MCF 10A (cell line): ENCODE results near the gene TAF1D. TPM values are rescaled to one million over a fixed set of nuclear protein-coding genes. Genes with fewer than 3 reads are reported as not detected.

Experiments used
- BruUV-seq: library from RNA; stranded (reverse); fragments of 400-500 nt; replicated peaks from 2 replicates; lab custom pipeline; 2021; lab: Mats Ljungman, UMichigan
- CTCF ChIA-PET: fragments of 300-600 bp; sonication (Branson Sonifier 250); formaldehyde crosslinking; extraction: SDS; loops from one replicate; lab custom pipeline; 2021; ENCODE audit warnings: antibody characterized with exemption, inconsistent platforms; lab: Yijun Ruan, JAX
- POLR2A ChIA-PET: fragments of 300-600, 350-650 bp; sonication (Branson Sonifier 250); formaldehyde crosslinking; extraction: SDS; loops from one replicate; lab custom pipeline; 2020; ENCODE audit warnings: antibody characterized with exemption, inconsistent platforms; lab: Yijun Ruan, JAX
- DNase-seq: peaks from one replicate; pipeline ENCODE4 v3.0.0-alpha.2; 2018; ENCODE audit not compliant: unreplicated experiment
- H3K27ac Mint-ChIP-seq: one replicate; pipeline ENCODE4 v1.8.0; 2022; ENCODE audit warnings: mild to moderate bottlenecking, low read depth, mixed read lengths; ENCODE audit not compliant: unreplicated experiment
- H3K27me3 Mint-ChIP-seq: one replicate; pipeline ENCODE4 v1.8.0; 2022; ENCODE audit warnings: mixed read lengths; ENCODE audit not compliant: insufficient read depth, unreplicated experiment
- H3K36me3 Mint-ChIP-seq: one replicate; pipeline ENCODE4 v1.8.0; 2022; ENCODE audit warnings: mild to moderate bottlenecking, moderate library complexity, mixed read lengths; ENCODE audit not compliant: insufficient read depth, unreplicated experiment
- H3K4me1 Mint-ChIP-seq: one replicate; pipeline ENCODE4 v1.8.0; 2022; ENCODE audit warnings: mixed read lengths; ENCODE audit not compliant: insufficient read depth, unreplicated experiment
- H3K4me3 Mint-ChIP-seq: one replicate; pipeline ENCODE4 v1.8.0; 2022; ENCODE audit warnings: mild to moderate bottlenecking, moderate library complexity, mixed read lengths; ENCODE audit not compliant: unreplicated experiment
- H3K9me3 Mint-ChIP-seq: one replicate; pipeline ENCODE4 v1.8.0; 2022; ENCODE audit warnings: mixed read lengths; ENCODE audit not compliant: unreplicated experiment
- CTCF ChIP-seq: fragments of 200-600 bp; IDR thresholded peaks from one replicate; pipeline ENCODE4 v1.8.0; 2022; ENCODE audit warnings: antibody characterized with exemption, mild to moderate bottlenecking; ENCODE audit not compliant: unreplicated experiment
- intact Hi-C: fragments of 100-400 bp; cut with micrococcal nuclease; formaldehyde crosslinking; loops from 2 replicates; pipeline ENCODE4 v1.14.1; 2022
- total RNA-seq: library from RNA; stranded (reverse); gene quantifications from 2 replicates; pipeline ENCODE4 v1.2.3, GENCODE V29; 2022

The TAF1D gene
- total RNA-seq, 1 experiment from 2014 or later, result 212 TPM

- no peaks in the 10 kb centered on the region for H3K4me1 Mint-ChIP-seq
- DNase-seq, result no peak
- H3K27me3 Mint-ChIP-seq, result no peaks in the 10 kb centered on the region
- CTCF ChIA-PET, result interaction anchor here (1.1 kb wide), 1 partner anchor 67 kb away, joined by 3 read pairs; no protein-coding TSS in a partner anchor
- no TSS peak for BruUV-seq
- no peak overlapping the region for H3K4me3 Mint-ChIP-seq
- no peak overlapping the region for H3K27ac Mint-ChIP-seq
- H3K36me3 Mint-ChIP-seq, result peaks cover 45% of the 10 kb centered on the region
- no peak for TF ChIP-seq CTCF
- intact Hi-C loops, result no loop called here
- POLR2A ChIA-PET, result interaction anchor here (0.6 to 2.0 kb wide), 6 partner anchors 8 to 760 kb away, joined by 3 to 6 read pairs (median 4); partner anchors contain the start of genes C11orf54 and TAF1D
- no peaks in the 10 kb centered on the region for H3K9me3 Mint-ChIP-seq
Observed at GRCh38 chr11:93719310-93719709, 22.0 kb downstream of the TAF1D start.

GRCh38 chr11:93718057-93718563 lies 23.2 kb downstream of the TAF1D start:
- H3K4me1 Mint-ChIP-seq, result no peaks in the 10 kb centered on the region
- no peak for TF ChIP-seq CTCF
- no peaks in the 10 kb centered on the region for H3K9me3 Mint-ChIP-seq
- H3K27me3 Mint-ChIP-seq, result no peaks in the 10 kb centered on the region
- no peak for DNase-seq
- BruUV-seq, result no TSS peak
- intact Hi-C loops, result no loop called here
- H3K27ac Mint-ChIP-seq, result no peak overlapping the region
- ChIA-PET POLR2A (interaction anchor here (1.0 to 1.4 kb wide), 2 partner anchors 9 to 11 kb away, joined by 4 read pairs; no protein-coding TSS in a partner anchor), CTCF (interaction anchor here (0.7 to 1.1 kb wide), 3 partner anchors 10 to 802 kb away, joined by 3 to 6 read pairs (median 3); no protein-coding TSS in a partner anchor)
- no peak overlapping the region for H3K4me3 Mint-ChIP-seq
- peaks cover 40% of the 10 kb centered on the region for H3K36me3 Mint-ChIP-seq

GRCh38 chr11:93717501-93717900 lies 23.8 kb downstream of the TAF1D start:
- H3K4me1 Mint-ChIP-seq, result no peaks in the 10 kb centered on the region
- no TSS peak for BruUV-seq
- H3K27me3 Mint-ChIP-seq, result no peaks in the 10 kb centered on the region
- POLR2A ChIA-PET, result interaction anchor here (0.6 to 1.8 kb wide), 4 partner anchors 9 to 483 kb away, joined by 3 to 5 read pairs (median 4); no protein-coding TSS in a partner anchor
- no peaks in the 10 kb centered on the region for H3K9me3 Mint-ChIP-seq
- DNase-seq, result no peak
- CTCF ChIA-PET, result interaction anchor here (0.7 to 1.1 kb wide), 4 partner anchors 10 to 1594 kb away, joined by 3 read pairs; no protein-coding TSS in a partner anchor
- H3K36me3 Mint-ChIP-seq, result peaks cover 43% of the 10 kb centered on the region
- no peak overlapping the region for H3K4me3 Mint-ChIP-seq
- no peak overlapping the region for H3K27ac Mint-ChIP-seq
- intact Hi-C loops, result no loop called here
- TF ChIP-seq CTCF, result no peak

- peaks cover 3% of the 10 kb centered on the region for H3K9me3 Mint-ChIP-seq
- no peak overlapping the region for H3K4me3 Mint-ChIP-seq
- no TSS peak for BruUV-seq
- H3K36me3 Mint-ChIP-seq, result peaks cover 37% of the 10 kb centered on the region
- peak overlapping the region; percentile 75 for H3K27ac Mint-ChIP-seq
- H3K4me1 Mint-ChIP-seq, result no peaks in the 10 kb centered on the region
- ChIA-PET POLR2A (interaction anchor here (1.6 to 1.8 kb wide), 2 partner anchors 11 to 24 kb away, joined by 3 to 5 read pairs; no protein-coding TSS in a partner anchor), CTCF (interaction anchor here (0.6 to 0.8 kb wide), 3 partner anchors 26 to 754 kb away, joined by 3 read pairs; no protein-coding TSS in a partner anchor)
- intact Hi-C loops, result no loop called here
- H3K27me3 Mint-ChIP-seq, result no peaks in the 10 kb centered on the region
- no peak for TF ChIP-seq CTCF
- DNase-seq, result no peak
Observed at GRCh38 chr11:93715797-93716396, 25.4 kb downstream of the TAF1D start.
